GM21825 (cell line): Measurements from ENCODE around the gene ESRRA.

ENCODE experiments used
- ATAC-seq: cut with Tn5 transposase; IDR thresholded peaks from one replicate; pipeline ENCODE4 v1.9.1; 2021; ENCODE audit warnings: mild to moderate bottlenecking, moderate library complexity; ENCODE audit not compliant: unreplicated experiment

ESRRA gene

DNA sequence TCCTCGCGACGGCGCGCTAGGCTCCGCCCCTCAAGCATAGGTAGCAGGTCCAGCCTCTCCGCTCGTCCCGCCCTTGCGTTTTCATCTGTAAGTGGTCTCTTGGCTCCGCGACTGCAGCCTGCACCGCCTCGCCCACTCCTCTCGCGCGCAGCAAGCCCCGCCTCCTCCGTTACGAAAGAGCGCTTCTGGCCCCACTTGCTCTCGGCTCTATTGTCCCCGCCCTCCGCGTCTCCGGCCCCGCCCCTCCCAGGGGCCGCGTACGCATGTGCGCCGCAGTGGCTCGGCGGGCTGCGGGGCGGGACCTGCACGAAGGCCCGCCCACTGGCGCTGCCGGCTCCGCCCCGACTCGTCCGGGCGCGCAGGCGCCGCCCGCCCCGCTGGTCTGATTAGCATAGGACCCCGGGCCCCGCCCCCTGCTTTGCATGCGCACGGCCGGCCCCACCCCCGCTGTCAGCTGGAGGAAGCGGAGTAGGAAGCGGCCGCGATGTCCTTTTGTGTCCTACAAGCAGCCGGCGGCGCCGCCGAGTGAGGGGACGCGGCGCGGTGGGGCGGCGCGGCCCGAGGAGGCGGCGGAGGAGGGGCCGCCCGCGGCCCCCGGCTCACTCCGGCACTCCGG is at the start of gene ESRRA:
Gene ESRRA (plus strand): TSS at position 450 of the 616 bp plus-strand sequence. CDS start 1,656 bp downstream, outside the sequence.
- peak; percentile 68 for ATAC-seq

DNA sequence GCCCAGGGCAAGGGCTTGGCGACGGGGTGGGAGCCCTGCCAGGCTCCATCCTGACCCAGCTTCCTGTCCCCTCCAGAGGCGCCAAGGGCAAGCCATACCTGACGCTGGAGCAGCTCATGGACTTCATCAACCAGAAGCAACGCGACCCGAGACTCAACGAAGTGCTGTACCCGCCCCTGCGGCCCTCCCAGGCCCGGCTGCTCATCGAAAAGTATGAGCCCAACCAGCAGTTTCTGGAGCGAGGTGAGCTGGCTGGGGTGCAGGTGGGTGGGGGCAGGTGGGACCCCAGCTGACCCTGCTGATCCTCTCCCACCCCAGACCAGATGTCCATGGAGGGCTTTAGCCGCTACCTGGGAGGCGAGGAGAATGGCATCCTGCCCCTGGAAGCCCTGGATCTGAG is 49.0 kb upstream of the ESRRA start:
- ATAC-seq = no peak

DNA sequence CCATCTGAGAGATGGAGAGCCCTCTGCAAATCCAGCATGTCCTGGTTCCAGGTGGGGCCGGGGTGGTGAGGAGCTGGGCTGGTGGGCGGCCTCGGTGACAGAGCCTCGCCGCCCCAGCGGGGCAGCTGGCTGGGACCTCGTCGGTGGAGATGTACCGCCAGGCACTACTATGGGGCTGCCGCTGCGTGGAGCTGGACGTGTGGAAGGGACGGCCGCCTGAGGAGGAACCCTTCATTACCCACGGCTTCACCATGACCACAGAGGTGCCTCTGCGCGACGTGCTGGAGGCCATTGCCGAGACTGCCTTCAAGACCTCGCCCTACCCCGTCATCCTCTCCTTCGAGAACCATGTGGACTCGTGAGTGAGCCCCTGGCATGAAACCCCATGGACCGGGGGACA is 47.0 kb upstream of the ESRRA start:
- no peak for ATAC-seq

DNA sequence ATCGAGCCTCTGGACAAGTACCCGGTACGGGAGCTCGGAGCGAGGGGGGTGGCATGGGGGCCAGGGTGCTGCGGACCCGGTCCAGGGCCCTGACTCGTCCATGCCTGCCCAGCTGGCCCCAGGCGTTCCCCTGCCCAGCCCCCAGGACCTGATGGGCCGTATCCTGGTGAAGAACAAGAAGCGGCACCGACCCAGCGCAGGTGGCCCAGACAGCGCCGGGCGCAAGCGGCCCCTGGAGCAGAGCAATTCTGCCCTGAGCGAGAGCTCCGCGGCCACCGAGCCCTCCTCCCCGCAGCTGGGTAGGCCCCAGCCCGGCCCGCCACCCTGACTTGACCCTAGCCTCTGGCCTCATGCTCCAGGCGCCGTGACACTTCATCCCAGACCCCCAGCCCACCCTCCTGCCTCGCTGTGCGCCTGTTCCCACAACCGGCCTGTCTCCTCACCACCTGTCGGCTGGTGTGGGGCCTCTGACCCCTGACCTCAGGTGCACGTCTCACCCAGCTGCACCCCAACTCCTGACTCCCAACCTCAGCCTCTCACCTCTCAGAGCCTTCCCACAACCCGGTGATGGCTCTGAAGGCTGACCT is 46.3 kb upstream of the ESRRA start:
- ATAC-seq = no peak

DNA sequence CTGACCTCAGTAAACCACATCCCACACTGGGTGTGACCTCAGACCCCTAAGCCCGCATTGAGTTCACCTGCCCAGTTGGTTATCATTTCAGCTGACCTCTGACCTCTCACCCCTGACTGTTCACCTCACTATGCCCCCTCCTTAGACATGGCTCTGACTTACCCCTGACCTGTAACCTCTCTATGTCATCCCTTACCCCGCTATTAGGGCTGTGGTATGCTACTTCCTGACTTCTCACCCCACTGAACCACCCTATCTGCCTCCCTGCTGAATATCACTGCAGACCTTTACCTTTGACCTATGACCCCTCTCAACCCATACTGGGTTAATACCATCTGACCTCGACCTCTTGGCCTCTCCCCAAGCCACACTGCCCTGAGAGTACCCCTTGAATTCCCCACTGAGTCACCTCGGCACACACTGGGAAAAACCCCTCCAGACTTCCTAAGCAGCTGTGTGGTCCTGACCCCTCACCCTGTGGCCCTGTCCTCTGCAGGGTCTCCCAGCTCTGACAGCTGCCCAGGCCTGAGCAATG is 45.7 kb upstream of the ESRRA start:
- no peak for ATAC-seq

DNA sequence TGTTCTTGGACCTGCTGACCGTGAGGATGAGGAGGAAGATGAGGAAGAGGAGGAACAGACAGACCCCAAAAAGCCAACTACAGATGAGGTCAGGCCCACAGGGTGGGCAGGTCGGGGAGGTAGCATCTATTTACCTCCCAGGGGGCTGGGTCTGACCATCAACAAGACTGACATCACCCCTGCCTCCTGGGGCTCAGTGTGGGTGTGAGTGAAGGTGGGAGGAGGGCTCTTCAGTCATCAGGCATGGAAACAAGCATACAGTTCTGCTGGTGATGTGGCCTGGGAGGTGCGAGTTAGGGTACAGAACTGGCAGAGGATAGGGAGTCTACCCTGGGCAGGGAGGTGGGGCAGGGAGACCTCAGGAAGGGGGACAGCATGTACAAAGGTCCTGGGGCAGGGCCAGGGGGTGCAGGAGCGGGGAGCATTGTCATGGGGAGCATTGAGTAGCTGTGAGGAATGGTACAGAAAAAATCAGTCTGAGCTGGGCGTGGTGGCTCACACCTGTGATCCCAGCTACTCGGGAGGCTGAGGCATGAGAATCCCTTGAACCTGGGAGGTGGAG is 45.1 kb upstream of the ESRRA start:
- ATAC-seq = no peak

DNA sequence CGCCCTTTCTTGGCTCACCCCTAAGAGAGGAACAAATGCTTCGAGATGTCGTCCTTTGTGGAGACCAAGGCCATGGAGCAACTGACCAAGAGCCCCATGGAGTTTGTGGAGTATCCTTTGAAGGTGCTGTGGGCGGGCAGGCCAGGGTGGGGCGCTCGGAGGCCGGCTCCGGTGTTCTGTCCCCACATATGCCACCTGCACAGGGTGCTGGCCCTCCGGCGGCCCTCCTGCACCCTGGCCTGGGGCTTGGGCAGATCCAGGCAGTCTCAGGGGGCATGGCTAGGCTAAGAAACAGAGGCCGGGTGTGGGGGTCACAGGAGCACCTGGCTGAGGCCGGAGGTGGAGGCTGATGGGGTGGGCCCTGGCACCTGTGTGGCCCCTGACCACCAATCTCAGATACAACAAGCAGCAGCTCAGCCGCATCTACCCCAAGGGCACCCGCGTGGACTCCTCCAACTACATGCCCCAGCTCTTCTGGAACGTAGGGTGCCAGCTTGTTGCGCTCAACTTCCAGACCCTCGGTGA is 43.7 kb upstream of the ESRRA start:
- no peak for ATAC-seq

DNA sequence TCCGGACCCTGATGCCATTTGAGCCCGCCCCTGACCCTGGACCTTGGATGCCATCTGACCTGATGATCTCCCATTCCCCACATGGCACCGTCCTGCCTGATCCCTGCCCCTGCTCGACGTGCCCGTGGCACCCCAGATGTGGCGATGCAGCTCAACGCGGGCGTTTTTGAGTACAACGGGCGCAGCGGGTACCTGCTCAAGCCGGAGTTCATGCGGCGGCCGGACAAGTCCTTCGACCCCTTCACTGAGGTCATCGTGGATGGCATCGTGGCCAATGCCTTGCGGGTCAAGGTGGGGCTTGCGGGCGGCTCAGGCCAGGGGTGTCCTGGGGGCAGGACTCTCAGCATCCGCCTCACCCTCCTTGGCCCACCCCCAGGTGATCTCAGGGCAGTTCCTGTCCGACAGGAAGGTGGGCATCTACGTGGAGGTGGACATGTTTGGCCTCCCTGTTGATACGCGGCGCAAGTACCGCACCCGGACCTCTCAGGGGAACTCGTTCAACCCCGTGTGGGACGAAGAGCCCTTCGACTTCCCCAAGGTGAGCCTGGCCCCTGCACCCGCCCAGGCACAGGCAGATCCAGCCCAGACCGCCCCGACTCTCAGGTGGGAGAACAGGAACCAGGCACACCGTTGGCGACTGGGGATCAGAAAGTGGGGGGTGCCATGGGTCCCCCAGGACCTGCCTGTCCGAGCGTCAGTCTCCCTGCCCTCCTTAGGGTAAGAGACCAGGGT is 42.9 kb upstream of the ESRRA start:
- ATAC-seq = no peak

DNA sequence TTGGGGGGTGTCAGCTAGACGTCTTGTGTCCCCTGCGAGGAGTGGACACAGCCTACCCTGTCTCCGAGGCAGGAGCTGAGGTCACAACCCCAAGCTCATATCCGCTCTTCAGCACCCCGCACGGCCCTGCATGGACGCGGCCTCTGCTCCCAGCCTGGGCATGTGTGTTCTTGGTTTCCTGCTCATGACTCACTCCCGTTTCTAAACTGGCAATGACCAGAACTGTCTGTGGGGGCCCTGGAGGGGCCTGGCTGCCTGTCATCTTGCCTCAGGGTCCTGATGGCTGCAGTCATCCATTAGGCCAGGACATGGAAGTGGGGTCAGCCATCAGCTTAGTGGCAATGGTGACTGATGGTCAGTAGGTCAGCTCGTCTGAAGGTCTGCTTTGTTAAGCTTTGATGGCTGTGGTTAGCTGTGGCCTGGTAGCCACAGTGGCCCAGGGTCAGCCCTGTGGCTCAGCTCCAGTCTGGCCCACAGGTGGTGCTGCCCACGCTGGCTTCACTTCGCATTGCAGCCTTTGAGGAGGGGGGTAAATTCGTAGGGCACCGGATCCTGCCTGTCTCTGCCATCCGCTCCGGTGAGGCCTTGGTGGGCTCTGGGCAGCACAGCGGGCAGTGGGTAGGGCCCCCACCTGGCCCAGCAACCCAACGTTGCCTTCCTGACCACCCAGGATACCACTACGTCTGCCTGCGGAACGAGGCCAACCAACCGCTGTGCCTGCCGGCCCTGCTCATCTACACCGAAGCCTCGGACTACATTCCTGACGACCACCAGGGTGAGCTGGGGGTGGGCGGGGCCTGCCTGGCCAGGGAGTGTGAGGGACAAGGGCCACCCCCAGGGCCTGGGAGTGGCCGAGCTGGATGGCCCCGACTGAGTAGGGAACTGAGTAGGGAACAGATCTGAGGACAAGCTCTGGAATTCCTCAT is 42.0 kb upstream of the ESRRA start:
- ATAC-seq = no peak

DNA sequence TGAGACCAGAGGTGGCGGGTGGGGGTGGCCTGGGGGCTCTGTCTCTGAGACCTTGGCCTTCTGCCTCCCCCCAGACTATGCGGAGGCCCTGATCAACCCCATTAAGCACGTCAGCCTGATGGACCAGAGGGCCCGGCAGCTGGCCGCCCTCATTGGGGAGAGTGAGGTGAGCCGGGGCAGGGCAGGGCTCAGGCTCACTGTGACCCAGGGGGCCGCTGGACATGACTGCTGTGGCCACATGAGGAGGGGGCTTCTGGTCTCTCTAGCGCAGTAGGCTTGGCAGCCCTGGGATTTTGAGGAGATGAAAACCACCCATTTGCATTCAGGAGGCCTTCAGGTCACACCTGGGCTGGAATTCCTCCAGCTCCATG is 41.4 kb upstream of the ESRRA start:
- ATAC-seq = no peak

DNA sequence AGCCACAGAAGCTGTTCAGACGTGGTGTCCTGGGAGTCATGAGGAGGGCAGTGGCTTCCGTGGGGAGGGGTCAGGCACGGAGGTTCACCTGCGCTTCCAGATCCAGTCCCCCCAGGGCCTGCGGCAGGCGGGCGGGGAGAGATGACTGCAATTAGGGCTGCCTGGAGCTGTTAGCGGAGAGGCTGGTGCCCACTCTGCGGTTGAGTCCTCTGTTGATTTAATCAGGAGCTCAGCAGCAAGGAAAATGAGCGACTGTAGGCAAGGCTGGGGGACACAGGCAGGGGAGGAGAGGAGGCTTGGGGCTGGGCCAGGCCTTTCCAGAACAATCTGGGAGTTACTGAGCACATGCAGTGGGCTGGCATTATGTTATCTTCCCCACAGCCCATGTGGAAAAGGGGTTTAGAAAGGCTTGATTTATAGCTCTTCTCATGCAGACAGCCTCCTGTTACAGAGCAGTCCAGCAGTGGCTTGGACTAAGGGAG is 40.9 kb upstream of the ESRRA start:
- ATAC-seq = no peak

DNA sequence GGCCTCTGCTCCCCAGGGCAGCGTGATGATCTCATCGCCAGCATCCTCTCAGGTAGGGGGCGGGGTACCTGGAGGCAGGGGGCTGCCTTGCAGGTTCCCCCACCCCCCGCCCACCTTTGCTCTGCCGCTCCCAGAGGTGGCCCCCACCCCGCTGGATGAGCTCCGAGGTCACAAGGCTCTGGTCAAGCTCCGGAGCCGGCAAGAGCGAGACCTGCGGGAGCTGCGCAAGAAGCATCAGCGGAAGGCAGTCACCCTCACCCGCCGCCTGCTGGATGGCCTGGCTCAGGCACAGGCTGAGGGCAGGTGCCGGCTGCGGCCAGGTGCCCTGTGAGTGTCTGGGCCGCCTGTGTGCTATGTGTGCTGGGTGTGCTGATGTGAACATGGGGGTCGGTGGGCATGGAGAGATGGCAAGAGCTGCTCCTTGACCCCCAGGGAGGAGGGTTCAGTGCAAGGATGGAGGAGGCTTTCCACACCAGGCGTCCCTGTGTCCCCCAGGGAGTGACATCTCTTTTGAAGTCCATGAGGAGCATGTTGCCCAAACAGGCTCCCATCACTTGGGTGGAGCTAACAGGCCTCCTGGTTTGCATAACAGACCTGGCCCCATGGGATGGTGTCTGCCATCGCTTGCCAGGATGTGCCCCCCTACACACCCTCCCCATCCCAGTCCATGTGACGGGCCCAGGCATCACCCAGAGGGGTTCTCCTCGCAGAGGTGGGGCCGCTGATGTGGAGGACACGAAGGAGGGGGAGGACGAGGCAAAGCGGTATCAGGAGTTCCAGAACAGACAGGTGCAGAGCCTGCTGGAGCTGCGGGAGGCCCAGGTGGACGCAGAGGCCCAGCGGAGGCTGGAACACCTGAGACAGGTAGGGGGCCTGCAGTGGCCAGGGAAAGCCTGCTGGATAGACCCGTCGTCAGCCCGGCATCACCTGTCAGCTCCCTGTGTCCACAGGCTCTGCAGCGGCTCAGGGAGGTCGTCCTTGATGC is 39.9 kb upstream of the ESRRA start:
- ATAC-seq = no peak

DNA sequence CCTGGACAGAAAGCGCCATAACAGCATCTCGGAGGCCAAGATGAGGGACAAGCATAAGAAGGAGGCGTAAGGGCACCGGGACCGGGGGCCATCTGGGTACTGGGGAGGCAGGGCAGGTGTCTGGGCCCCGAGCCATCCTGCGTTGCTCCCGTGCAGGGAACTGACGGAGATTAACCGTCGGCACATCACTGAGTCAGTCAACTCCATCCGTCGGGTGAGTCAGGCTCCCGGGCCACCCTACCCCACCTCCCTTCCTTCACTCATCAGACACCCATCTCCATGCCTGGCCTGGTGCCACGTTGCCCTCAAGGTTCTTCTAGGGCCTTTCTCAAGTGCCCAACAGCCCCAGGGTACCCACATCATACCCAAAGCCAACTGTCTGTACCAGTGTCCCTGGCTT is 39.0 kb upstream of the ESRRA start:
- no peak for ATAC-seq

DNA sequence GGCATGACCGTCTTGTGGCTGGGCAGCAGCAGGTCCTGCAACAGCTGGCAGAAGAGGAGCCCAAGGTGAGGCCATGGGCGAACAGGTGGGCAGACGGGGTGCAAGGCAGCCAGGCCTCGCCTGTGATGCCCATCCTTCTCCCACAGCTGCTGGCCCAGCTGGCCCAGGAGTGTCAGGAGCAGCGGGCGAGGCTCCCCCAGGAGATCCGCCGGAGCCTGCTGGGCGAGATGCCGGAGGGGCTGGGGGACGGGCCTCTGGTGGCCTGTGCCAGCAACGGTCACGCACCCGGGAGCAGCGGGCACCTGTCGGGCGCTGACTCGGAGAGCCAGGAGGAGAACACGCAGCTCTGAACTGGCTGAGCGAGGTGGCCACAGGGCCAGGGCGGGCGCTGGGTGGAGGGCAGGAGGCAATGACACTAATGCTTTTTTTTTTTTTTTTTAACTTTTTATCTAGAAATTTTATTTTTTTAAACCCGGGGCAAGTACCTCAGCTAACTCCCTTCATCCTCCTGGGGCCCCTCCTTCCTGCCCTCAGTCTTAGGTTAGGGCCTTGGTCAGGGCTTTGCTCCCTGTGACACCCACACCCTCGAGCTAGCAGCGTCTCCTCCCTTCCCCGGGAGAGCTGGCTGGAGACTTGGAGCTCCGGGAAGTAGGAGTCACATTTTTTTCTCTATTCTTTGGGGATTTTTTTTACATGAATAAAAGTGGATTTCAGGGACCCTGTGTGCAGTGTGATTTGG is 37.9 kb upstream of the ESRRA start:
- ATAC-seq = no peak

DNA sequence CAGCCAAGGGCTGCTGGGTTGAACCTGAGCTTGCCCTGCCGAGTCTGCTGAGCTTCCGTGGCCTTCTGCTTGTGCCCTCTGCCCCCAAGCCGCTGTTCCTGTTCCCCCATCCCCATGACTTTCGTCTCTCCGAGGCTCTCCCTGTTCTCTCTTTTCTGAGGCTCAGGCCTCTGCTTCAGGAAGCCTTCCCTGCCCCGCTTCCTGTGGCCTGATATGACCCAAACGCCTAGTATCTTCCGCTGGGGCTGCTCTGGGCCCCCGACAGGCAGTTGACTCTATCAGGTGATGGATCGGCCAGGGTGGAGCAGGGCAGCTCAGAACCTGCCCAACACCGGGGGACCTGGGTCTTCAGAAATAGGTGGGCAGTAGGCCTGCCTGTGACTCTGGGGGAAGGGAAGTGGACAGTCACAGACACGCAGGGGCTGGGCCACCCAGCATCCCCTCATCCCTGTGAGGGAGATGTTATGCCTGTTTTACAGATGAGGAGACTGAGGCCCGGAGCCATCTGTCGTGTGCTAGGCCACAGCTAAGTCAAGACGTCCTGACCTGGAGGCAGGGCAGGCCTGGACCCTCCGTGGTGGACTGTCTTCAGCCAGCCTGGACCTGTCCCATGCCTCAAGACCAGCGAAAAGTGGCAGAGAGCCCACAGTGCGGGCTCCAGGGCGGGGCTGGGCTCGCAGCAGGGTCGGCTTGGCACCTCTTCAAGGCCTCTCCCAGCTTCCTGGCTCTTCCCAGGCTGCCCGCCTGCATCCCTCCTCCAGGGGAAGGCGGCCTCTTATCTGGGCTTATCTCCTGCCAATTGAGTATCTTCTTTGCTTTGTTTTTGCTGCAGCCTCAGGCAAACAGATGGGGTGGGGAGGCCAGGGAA is 37.1 kb upstream of the ESRRA start:
- ATAC-seq = no peak

DNA sequence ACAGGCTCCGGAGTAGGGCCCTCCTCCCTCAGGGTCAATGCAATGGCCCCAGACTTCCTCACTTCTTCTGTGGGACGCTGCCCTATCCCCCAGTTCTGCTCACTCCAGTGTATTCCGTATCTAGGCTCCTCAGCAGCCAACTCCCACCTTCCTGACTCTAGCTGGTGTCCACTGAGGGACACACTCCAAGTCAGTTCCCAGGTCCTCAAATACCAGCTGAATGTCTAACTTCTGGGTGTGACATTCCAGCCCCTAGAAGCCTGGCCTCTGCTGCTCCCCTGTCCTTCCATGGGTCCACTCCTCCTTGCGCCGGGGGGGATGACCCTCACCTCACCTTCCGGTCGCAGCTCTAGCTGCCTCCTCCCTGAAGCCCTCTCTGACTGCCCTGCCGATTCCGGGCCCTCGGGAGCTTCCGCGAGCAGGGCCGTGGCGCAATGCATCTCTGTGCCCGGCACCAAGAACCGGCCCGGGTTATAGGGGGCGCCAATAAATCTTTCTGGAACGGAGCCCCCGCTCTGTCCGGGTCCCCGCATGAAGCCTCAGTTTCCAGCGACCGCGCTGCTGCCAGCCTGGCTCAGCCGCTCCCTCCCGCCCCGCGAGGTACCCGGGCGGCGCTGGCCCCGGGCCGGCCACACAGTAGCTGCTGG is 36.3 kb upstream of the ESRRA start:
- peak; percentile 10 for ATAC-seq
